Testis (tissue), 2 donors: ENCODE measurements around the gene EP400.

Experiments
- POLR2A ChIP-seq: fragments of 450-650 bp; IDR thresholded peaks from one replicate; pipeline ENCODE4 v1.6.1; 2017; ENCODE audit warnings: antibody characterized with exemption, mild to moderate bottlenecking, moderate library complexity
- TF ChIP-seq, protein P1 (sequence below), 3 experiments: fragments of 450-650 bp in 2 of 3; fragments of 200-600 bp in 1 of 3; sonication (generic) in 1 of 3; IDR thresholded peaks; one replicate each; pipeline ENCODE4 v1.5.1; 2016 to 2019; ENCODE audit warnings: antibody characterized with exemption in 3 of 3, mild to moderate bottlenecking in 2 of 3, moderate library complexity in 1 of 3

- TF ChIP-seq, protein P1, sequence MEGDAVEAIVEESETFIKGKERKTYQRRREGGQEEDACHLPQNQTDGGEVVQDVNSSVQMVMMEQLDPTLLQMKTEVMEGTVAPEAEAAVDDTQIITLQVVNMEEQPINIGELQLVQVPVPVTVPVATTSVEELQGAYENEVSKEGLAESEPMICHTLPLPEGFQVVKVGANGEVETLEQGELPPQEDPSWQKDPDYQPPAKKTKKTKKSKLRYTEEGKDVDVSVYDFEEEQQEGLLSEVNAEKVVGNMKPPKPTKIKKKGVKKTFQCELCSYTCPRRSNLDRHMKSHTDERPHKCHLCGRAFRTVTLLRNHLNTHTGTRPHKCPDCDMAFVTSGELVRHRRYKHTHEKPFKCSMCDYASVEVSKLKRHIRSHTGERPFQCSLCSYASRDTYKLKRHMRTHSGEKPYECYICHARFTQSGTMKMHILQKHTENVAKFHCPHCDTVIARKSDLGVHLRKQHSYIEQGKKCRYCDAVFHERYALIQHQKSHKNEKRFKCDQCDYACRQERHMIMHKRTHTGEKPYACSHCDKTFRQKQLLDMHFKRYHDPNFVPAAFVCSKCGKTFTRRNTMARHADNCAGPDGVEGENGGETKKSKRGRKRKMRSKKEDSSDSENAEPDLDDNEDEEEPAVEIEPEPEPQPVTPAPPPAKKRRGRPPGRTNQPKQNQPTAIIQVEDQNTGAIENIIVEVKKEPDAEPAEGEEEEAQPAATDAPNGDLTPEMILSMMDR (IDR thresholded peaks at IDR 0.05) = no peak
- no peak for TF ChIP-seq POLR2A
These were observed 77.9 kb downstream of the EP400 start for GRCh38 chr12:132027636-132028035.
